ENCODE measurements around the gene SEMA3D. TPM values are rescaled to one million over a fixed set of nuclear protein-coding genes. Genes with fewer than 3 reads are reported as not detected.

Gene SEMA3D
- total and polyA plus RNA-seq, 2 of the 13 experiments (the other 11 are each of a cell fraction or from before 2014, with no cell fraction given), result 0.07 TPM; not detected in 1

DNA sequence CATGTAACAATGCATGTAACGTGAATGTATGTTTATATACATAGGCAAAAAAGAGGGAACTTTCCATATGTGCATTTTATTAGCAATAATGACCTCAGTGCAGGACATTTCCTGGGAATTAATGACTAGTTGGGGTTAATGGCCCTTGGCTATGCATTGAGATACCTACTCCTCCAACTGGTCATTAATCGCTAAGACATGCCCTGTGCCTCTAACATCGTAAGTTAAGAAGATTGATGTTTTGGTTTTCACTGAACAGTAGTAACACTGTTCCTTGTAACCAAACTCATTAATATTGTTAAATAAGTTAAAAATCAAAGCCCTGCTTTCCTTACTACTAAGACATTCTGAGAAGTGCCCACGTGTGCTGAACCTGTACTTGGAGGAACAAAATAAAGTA lies 61.7 kb downstream of the SEMA3D start:
- FAIRE-seq, result no peak
- POLR2A ChIA-PET, result no interaction called here
- H3K27ac ChIP-seq (ENCODE audit: extremely low read length, insufficient read depth, low read length), result no peak overlapping the region
- H3K36me3 ChIP-seq (replicated peaks in 1 of 2; ENCODE audit: control insufficient read depth in 1 of 2, insufficient read depth in 2 of 2, low read length in 2 of 2), result no peaks in the 10 kb centered on the region
- intact Hi-C loops (cut with micrococcal nuclease; ENCODE audit: unreplicated experiment) (no loop called here), in situ Hi-C loops (cut with HindIII; ENCODE audit: extremely low pct_ligation_motif_present, low pct_unique_long_range_greater_than_20kb) (no loop called here)
- no peak overlapping the region for H3K4me3 ChIP-seq (replicated peaks in 1 of 3; ENCODE audit: insufficient read depth in 1 of 3, low read depth in 2 of 3, low read length in 3 of 3)
- no peaks in the 10 kb centered on the region for H4K20me1 ChIP-seq (ENCODE audit: insufficient read depth, low read length)
- CTCF ChIA-PET (ENCODE audit: low intra/inter-chr PET ratio, low total read pairs), result no interaction called here
- no peak overlapping the region for H2AFZ ChIP-seq (ENCODE audit: low read length)
- ATAC-seq, result no peak
- H3K79me2 ChIP-seq (ENCODE audit: insufficient read depth, low read length), result no peaks in the 10 kb centered on the region
- no TSS peak for BruUV-seq (replicated peaks)
- H3K27me3 ChIP-seq (ENCODE audit: control insufficient read depth in 1 of 2, insufficient read depth in 2 of 2, low read length in 2 of 2), result no peaks in the 10 kb centered on the region
- H3K9ac ChIP-seq (ENCODE audit: insufficient read depth, low read depth, low read length), result no peak overlapping the region
- WGBS (ENCODE audit: low lambda C conversion rate), result 6% methylated on average over 4 of the region's 4 CpGs
- H3K4me2 ChIP-seq (ENCODE audit: low read depth, low read length), result no peak overlapping the region
- DNase-seq (ENCODE audit: low spot score), result no peak
- H3K4me1 ChIP-seq (ENCODE audit: insufficient read depth, low read length), result no peaks in the 10 kb centered on the region
- no peaks in the 10 kb centered on the region for H3K9me3 ChIP-seq (ENCODE audit: low read length)
- TF ChIP-seq MED1 (CRISPR knock-in tag; IDR thresholded peaks at IDR 0.05) (no peak), ZNF577 (CRISPR knock-in tag; IDR thresholded peaks at IDR 0.05; ENCODE audit: borderline replicate concordance, low read depth) (no peak), NAIF1 (CRISPR knock-in tag; IDR thresholded peaks at IDR 0.05; ENCODE audit: borderline replicate concordance) (no peak), CEBPB (IDR thresholded peaks at IDR 0.05; ENCODE audit: borderline replicate concordance, low read depth, low read length) (no peak), ZNF12 (CRISPR knock-in tag; IDR thresholded peaks at IDR 0.05) (no peak), FOSL2 (CRISPR knock-in tag; IDR thresholded peaks at IDR 0.05) (no peak), CHD4 (IDR thresholded peaks at IDR 0.05; ENCODE audit: borderline replicate concordance, low read length) (no peak), ZNF382 (CRISPR knock-in tag; IDR thresholded peaks at IDR 0.05; ENCODE audit: borderline replicate concordance) (no peak), ZNF282 (IDR thresholded peaks at IDR 0.05; ENCODE audit: partially characterized antibody) (no peak), CREM (IDR thresholded peaks at IDR 0.05) (no peak), CREM (CRISPR knock-in tag; IDR thresholded peaks at IDR 0.05) (no peak), PCBP2 (optimal IDR thresholded peaks at IDR 0.05; ENCODE audit: low read depth, low read length, poor library complexity, severe bottlenecking) (no peak), SMAD1 (CRISPR knock-in tag; IDR thresholded peaks at IDR 0.05; ENCODE audit: borderline replicate concordance, low read depth) (no peak), IRF9 (CRISPR knock-in tag; IDR thresholded peaks at IDR 0.05; ENCODE audit: borderline replicate concordance) (no peak), DR1 (CRISPR knock-in tag; IDR thresholded peaks at IDR 0.05) (no peak), PAX8 (CRISPR knock-in tag; IDR thresholded peaks at IDR 0.05; ENCODE audit: borderline replicate concordance) (no peak), XRCC5 (optimal IDR thresholded peaks at IDR 0.05; ENCODE audit: low read length) (no peak), PLSCR1 (CRISPR knock-in tag; IDR thresholded peaks at IDR 0.05; ENCODE audit: borderline replicate concordance) (no peak), MEIS1 (CRISPR knock-in tag; IDR thresholded peaks at IDR 0.05; ENCODE audit: borderline replicate concordance) (no peak), THRA (CRISPR knock-in tag; IDR thresholded peaks at IDR 0.05; ENCODE audit: borderline replicate concordance) (no peak)
- TF ChIP-seq, protein P1, sequence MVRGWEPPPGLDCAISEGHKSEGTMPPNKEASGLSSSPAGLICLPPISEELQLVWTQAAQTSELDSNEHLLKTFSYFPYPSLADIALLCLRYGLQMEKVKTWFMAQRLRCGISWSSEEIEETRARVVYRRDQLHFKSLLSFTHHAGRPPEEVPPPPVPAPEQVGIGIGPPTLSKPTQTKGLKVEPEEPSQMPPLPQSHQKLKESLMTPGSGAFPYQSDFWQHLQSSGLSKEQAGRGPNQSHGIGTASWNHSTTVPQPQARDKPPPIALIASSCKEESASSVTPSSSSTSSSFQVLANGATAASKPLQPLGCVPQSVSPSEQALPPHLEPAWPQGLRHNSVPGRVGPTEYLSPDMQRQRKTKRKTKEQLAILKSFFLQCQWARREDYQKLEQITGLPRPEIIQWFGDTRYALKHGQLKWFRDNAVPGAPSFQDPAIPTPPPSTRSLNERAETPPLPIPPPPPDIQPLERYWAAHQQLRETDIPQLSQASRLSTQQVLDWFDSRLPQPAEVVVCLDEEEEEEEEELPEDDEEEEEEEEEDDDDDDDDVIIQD (CRISPR knock-in tag; IDR thresholded peaks at IDR 0.05; ENCODE audit: low read depth), result no peak
